Measurements from ENCODE around the gene PPP2R1B. TPM values are rescaled to one million over a fixed set of nuclear protein-coding genes. Genes with fewer than 3 reads are reported as not detected.

The PPP2R1B gene
- polyA plus RNA-seq, 1 donor from 2014 or later: 10.4 TPM

- TF ChIP-seq, protein P1, sequence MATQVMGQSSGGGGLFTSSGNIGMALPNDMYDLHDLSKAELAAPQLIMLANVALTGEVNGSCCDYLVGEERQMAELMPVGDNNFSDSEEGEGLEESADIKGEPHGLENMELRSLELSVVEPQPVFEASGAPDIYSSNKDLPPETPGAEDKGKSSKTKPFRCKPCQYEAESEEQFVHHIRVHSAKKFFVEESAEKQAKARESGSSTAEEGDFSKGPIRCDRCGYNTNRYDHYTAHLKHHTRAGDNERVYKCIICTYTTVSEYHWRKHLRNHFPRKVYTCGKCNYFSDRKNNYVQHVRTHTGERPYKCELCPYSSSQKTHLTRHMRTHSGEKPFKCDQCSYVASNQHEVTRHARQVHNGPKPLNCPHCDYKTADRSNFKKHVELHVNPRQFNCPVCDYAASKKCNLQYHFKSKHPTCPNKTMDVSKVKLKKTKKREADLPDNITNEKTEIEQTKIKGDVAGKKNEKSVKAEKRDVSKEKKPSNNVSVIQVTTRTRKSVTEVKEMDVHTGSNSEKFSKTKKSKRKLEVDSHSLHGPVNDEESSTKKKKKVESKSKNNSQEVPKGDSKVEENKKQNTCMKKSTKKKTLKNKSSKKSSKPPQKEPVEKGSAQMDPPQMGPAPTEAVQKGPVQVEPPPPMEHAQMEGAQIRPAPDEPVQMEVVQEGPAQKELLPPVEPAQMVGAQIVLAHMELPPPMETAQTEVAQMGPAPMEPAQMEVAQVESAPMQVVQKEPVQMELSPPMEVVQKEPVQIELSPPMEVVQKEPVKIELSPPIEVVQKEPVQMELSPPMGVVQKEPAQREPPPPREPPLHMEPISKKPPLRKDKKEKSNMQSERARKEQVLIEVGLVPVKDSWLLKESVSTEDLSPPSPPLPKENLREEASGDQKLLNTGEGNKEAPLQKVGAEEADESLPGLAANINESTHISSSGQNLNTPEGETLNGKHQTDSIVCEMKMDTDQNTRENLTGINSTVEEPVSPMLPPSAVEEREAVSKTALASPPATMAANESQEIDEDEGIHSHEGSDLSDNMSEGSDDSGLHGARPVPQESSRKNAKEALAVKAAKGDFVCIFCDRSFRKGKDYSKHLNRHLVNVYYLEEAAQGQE (IDR thresholded peaks at IDR 0.05; ENCODE audit: borderline replicate concordance): no peak
- TF ChIP-seq EZH2 (IDR thresholded peaks at IDR 0.05; ENCODE audit: borderline replicate concordance, insufficient read depth, low read length, poor library complexity, severe bottlenecking): no peak
- no peak for TF ChIP-seq POLR2AphosphoS5 (IDR thresholded peaks at IDR 0.05)
- TF ChIP-seq TAF1 (IDR thresholded peaks at IDR 0.05; ENCODE audit: low read depth): no peak
- TF ChIP-seq, protein P2, sequence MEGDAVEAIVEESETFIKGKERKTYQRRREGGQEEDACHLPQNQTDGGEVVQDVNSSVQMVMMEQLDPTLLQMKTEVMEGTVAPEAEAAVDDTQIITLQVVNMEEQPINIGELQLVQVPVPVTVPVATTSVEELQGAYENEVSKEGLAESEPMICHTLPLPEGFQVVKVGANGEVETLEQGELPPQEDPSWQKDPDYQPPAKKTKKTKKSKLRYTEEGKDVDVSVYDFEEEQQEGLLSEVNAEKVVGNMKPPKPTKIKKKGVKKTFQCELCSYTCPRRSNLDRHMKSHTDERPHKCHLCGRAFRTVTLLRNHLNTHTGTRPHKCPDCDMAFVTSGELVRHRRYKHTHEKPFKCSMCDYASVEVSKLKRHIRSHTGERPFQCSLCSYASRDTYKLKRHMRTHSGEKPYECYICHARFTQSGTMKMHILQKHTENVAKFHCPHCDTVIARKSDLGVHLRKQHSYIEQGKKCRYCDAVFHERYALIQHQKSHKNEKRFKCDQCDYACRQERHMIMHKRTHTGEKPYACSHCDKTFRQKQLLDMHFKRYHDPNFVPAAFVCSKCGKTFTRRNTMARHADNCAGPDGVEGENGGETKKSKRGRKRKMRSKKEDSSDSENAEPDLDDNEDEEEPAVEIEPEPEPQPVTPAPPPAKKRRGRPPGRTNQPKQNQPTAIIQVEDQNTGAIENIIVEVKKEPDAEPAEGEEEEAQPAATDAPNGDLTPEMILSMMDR (IDR thresholded peaks at IDR 0.05; ENCODE audit: poor library complexity, severe bottlenecking): no peak
- TF ChIP-seq SMC3 (conservative IDR thresholded peaks at IDR 0.05; ENCODE audit: poor library complexity): no peak
- TF ChIP-seq EP300 (conservative IDR thresholded peaks at IDR 0.05; ENCODE audit: poor library complexity, severe bottlenecking): no peak
- no peak for TF ChIP-seq MXI1 (conservative IDR thresholded peaks at IDR 0.05; ENCODE audit: poor library complexity, severe bottlenecking)
- TF ChIP-seq RAD21 (conservative IDR thresholded peaks at IDR 0.05): no peak
- no peak overlapping the region for H3K9ac ChIP-seq (ENCODE audit: low read length)
- H2AFZ ChIP-seq (ENCODE audit: low read depth, low read length): no peak overlapping the region
- no peaks in the 10 kb centered on the region for H3K79me2 ChIP-seq (replicated peaks; ENCODE audit: insufficient read depth, low read length)
- H3K4me3 ChIP-seq (ENCODE audit: low read length): no peak overlapping the region
- H3K27ac ChIP-seq (ENCODE audit: low read length): no peak overlapping the region
- H3K27me3 ChIP-seq (ENCODE audit: insufficient read depth, low read depth, low read length): no peaks in the 10 kb centered on the region
- no peaks in the 10 kb centered on the region for H4K20me1 ChIP-seq (ENCODE audit: insufficient read depth)
- no peaks in the 10 kb centered on the region for H3F3A ChIP-seq (ENCODE audit: insufficient read depth, low read length, poor library complexity, severe bottlenecking)
- H3K4me2 ChIP-seq (ENCODE audit: low read length): no peak overlapping the region
- no peaks in the 10 kb centered on the region for H3K9me2 ChIP-seq (ENCODE audit: insufficient read depth, low read length)
- no peaks in the 10 kb centered on the region for H3K9me3 ChIP-seq (ENCODE audit: low read length)
- H3K36me3 ChIP-seq (ENCODE audit: insufficient read depth, low read length): no peaks in the 10 kb centered on the region
Observed at GRCh38 chr11:111776398-111777093, 10.4 kb upstream of the PPP2R1B start.

- Histone ChIP-seq H3K27ac (ENCODE audit: low read length) (no peak overlapping the region), H3K9me2 (ENCODE audit: insufficient read depth, low read length) (no peaks in the 10 kb centered on the region), H3K27me3 (ENCODE audit: insufficient read depth, low read depth, low read length) (no peaks in the 10 kb centered on the region), H3K9me3 (ENCODE audit: low read length) (no peaks in the 10 kb centered on the region), H3K4me3 (ENCODE audit: low read length) (no peak overlapping the region), H3K36me3 (ENCODE audit: insufficient read depth, low read length) (no peaks in the 10 kb centered on the region), H3K79me2 (replicated peaks; ENCODE audit: insufficient read depth, low read length) (no peaks in the 10 kb centered on the region), H3K9ac (ENCODE audit: low read length) (no peak overlapping the region), H4K20me1 (ENCODE audit: insufficient read depth) (no peaks in the 10 kb centered on the region), H3K4me2 (ENCODE audit: low read length) (no peak overlapping the region), H3F3A (ENCODE audit: insufficient read depth, low read length, poor library complexity, severe bottlenecking) (no peaks in the 10 kb centered on the region), H2AFZ (ENCODE audit: low read depth, low read length) (no peak overlapping the region)
- TF ChIP-seq, protein P1 (IDR thresholded peaks at IDR 0.05; ENCODE audit: borderline replicate concordance): no peak
- TF ChIP-seq EP300 (conservative IDR thresholded peaks at IDR 0.05; ENCODE audit: poor library complexity, severe bottlenecking) (no peak), SMC3 (conservative IDR thresholded peaks at IDR 0.05; ENCODE audit: poor library complexity) (no peak), RAD21 (conservative IDR thresholded peaks at IDR 0.05) (no peak), EZH2 (IDR thresholded peaks at IDR 0.05; ENCODE audit: borderline replicate concordance, insufficient read depth, low read length, poor library complexity, severe bottlenecking) (no peak), POLR2AphosphoS5 (IDR thresholded peaks at IDR 0.05) (no peak), TAF1 (IDR thresholded peaks at IDR 0.05; ENCODE audit: low read depth) (no peak), MXI1 (conservative IDR thresholded peaks at IDR 0.05; ENCODE audit: poor library complexity, severe bottlenecking) (no peak)
- TF ChIP-seq, protein P2 (IDR thresholded peaks at IDR 0.05; ENCODE audit: poor library complexity, severe bottlenecking): no peak
Observed at GRCh38 chr11:111774955-111775710, 8.9 kb upstream of the PPP2R1B start.

All from neural cell (in vitro differentiated cells).